ENCODE results near the gene ADRB2. TPM values are rescaled to one million over a fixed set of nuclear protein-coding genes. Genes with fewer than 3 reads are reported as not detected.

ADRB2 gene
- total RNA-seq, 1 experiment from 2014 or later = 2.8 TPM

DNA sequence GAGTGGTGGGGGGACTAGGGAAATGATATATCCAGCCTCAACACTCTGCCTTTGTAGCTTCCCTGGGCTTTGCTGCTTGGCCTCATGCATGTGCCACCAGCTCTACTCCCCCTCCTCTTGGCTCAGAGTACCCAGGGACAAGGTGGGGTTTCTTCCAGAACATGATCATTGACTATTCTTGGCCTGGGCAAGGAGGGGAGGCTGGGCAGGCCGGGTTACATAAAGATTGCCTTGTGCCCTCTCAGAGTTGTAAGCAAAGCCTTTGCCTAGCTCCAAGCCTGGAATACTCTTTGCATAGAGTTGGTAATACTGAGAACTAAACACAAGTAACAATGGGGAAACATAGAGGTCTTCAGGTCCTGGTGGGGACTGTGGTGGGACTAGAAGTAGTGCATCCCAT is 11.9 kb downstream of the ADRB2 start:
- no peaks in the 10 kb centered on the region for H3K9me3 ChIP-seq (ENCODE audit: insufficient read depth, low read depth)
- no peak overlapping the region for H3K4me2 ChIP-seq
- BruUV-seq (replicated peaks) = no TSS peak
- H2AFZ ChIP-seq = no peak overlapping the region
- H3K36me3 ChIP-seq (ENCODE audit: low read depth) = peaks cover 12% of the 10 kb centered on the region; the same call in 1 of the 2 replicates
- H3F3A ChIP-seq (ENCODE audit: insufficient read depth, low read depth) = no peaks in the 10 kb centered on the region
- peaks cover 37% of the 10 kb centered on the region for H3K79me2 ChIP-seq (ENCODE audit: low read depth)
- H3K27me3 ChIP-seq (ENCODE audit: insufficient read depth, low read depth) = no peaks in the 10 kb centered on the region
- no peak for DNase-seq
- H3K4me1 ChIP-seq (replicated peaks; ENCODE audit: insufficient read depth) = peaks cover 16% of the 10 kb centered on the region
- POLR2A ChIA-PET (ENCODE audit: unreplicated experiment) = no interaction called here
- no peaks in the 10 kb centered on the region for H3K9me2 ChIP-seq (ENCODE audit: insufficient read depth)
- no peak for TF ChIP-seq EZH2 (IDR thresholded peaks at IDR 0.05; ENCODE audit: low read depth)
- TF ChIP-seq, protein P1, sequence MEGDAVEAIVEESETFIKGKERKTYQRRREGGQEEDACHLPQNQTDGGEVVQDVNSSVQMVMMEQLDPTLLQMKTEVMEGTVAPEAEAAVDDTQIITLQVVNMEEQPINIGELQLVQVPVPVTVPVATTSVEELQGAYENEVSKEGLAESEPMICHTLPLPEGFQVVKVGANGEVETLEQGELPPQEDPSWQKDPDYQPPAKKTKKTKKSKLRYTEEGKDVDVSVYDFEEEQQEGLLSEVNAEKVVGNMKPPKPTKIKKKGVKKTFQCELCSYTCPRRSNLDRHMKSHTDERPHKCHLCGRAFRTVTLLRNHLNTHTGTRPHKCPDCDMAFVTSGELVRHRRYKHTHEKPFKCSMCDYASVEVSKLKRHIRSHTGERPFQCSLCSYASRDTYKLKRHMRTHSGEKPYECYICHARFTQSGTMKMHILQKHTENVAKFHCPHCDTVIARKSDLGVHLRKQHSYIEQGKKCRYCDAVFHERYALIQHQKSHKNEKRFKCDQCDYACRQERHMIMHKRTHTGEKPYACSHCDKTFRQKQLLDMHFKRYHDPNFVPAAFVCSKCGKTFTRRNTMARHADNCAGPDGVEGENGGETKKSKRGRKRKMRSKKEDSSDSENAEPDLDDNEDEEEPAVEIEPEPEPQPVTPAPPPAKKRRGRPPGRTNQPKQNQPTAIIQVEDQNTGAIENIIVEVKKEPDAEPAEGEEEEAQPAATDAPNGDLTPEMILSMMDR (conservative IDR thresholded peaks at IDR 0.05) = no peak
- CTCF ChIA-PET = interaction anchor here (0.6 kb wide), 2 partner anchors 9 to 1251 kb away, joined by 3 to 9 read pairs; no protein-coding TSS in a partner anchor
- no peak overlapping the region for H3K27ac ChIP-seq
- H4K20me1 ChIP-seq (ENCODE audit: insufficient read depth) = 0 out of 2 replicates have a peak, but pooled peaks cover 6% of the 10 kb centered on the region
- intact Hi-C loops (cut with micrococcal nuclease; ENCODE audit: unreplicated experiment) = no loop called here
- no peak overlapping the region for H3K4me3 ChIP-seq

DNA sequence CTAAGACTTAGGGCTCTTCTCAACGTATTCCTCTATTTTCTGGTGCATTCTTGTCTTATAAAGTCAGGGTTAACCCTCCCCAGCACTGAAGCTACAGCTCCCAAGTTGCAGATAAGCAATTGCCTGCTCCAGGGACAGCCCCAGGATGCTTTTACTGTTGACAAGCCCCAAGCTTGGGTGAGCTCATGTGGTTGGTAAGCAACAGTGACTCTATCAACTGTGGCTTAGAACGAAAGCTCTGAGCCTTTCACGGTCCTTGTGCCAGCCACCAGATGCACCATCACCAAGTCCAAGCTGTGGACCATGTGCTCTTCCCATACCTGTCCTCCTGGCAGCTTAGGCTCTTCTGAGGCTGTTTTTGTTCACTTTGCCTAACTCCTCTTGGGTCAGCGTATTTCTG is 13.5 kb downstream of the ADRB2 start:
- Histone ChIP-seq H3K4me2 (no peak overlapping the region), H3K79me2 (ENCODE audit: low read depth) (peaks cover 24% of the 10 kb centered on the region), H3K36me3 (ENCODE audit: low read depth) (peaks cover 12% of the 10 kb centered on the region; the same call in 1 of the 2 replicates), H3F3A (ENCODE audit: insufficient read depth, low read depth) (no peaks in the 10 kb centered on the region), H3K9me3 (ENCODE audit: insufficient read depth, low read depth) (no peaks in the 10 kb centered on the region), H3K4me1 (replicated peaks; ENCODE audit: insufficient read depth) (peaks cover 16% of the 10 kb centered on the region), H2AFZ (no peak overlapping the region), H3K27ac (no peak overlapping the region), H3K9me2 (ENCODE audit: insufficient read depth) (no peaks in the 10 kb centered on the region), H3K27me3 (ENCODE audit: insufficient read depth, low read depth) (no peaks in the 10 kb centered on the region), H3K4me3 (no peak overlapping the region), H4K20me1 (ENCODE audit: insufficient read depth) (0 out of 2 replicates have a peak, but pooled peaks cover 6% of the 10 kb centered on the region)
- DNase-seq = no peak
- intact Hi-C loops (cut with micrococcal nuclease; ENCODE audit: unreplicated experiment) = no loop called here
- TF ChIP-seq EZH2 (IDR thresholded peaks at IDR 0.05; ENCODE audit: low read depth) = no peak
- TF ChIP-seq, protein P1 (conservative IDR thresholded peaks at IDR 0.05) = no peak
- BruUV-seq (replicated peaks) = no TSS peak
- CTCF ChIA-PET = no interaction called here
- POLR2A ChIA-PET (ENCODE audit: unreplicated experiment) = no interaction called here

DNA sequence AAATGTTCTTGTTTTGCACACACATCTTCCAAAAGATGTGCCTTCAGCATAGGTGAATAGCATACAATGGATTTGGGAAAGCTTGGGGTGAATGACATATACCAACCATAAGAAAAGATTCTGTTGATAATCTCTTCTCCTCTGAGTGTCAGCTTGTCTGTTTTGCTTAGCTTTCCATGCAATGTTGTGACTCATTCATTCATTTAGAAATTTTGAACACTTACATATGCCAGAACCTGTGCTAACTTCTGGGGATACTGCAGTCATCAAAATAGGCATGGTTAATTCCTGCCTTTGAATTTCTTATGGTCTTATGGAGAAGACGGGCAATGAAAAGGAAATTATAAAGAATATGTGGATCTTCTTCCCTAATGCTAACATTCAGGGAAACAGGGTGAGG is 14.1 kb downstream of the ADRB2 start:
- TF ChIP-seq, protein P1 (conservative IDR thresholded peaks at IDR 0.05) = no peak
- no peak for TF ChIP-seq EZH2 (IDR thresholded peaks at IDR 0.05; ENCODE audit: low read depth)
- CTCF ChIA-PET = no interaction called here
- intact Hi-C loops (cut with micrococcal nuclease; ENCODE audit: unreplicated experiment) = no loop called here

More for the DNA sequence above, 14.1 kb downstream of the ADRB2 start:
- 0 out of 2 replicates have a peak, but pooled peaks cover 6% of the 10 kb centered on the region for H4K20me1 ChIP-seq (ENCODE audit: insufficient read depth)
- H3F3A ChIP-seq (ENCODE audit: insufficient read depth, low read depth) = no peaks in the 10 kb centered on the region
- H3K79me2 ChIP-seq (ENCODE audit: low read depth) = peaks cover 21% of the 10 kb centered on the region
- H3K9me3 ChIP-seq (ENCODE audit: insufficient read depth, low read depth) = no peaks in the 10 kb centered on the region
- no peak overlapping the region for H2AFZ ChIP-seq
- no peaks in the 10 kb centered on the region for H3K9me2 ChIP-seq (ENCODE audit: insufficient read depth)
- H3K27ac ChIP-seq = no peak overlapping the region
- no TSS peak for BruUV-seq (replicated peaks)
- no peak for DNase-seq
- peaks cover 12% of the 10 kb centered on the region; the same call in 1 of the 2 replicates for H3K36me3 ChIP-seq (ENCODE audit: low read depth)
- no peaks in the 10 kb centered on the region for H3K27me3 ChIP-seq (ENCODE audit: insufficient read depth, low read depth)
- H3K4me1 ChIP-seq (replicated peaks; ENCODE audit: insufficient read depth) = peaks cover 16% of the 10 kb centered on the region
- no peak overlapping the region for H3K4me2 ChIP-seq
- POLR2A ChIA-PET (ENCODE audit: unreplicated experiment) = interaction anchor here (0.6 kb wide), 1 partner anchor 15 kb away, joined by 3 read pairs; no protein-coding TSS in a partner anchor
- H3K4me3 ChIP-seq = no peak overlapping the region
